SU-DHL-6 (cell line): ENCODE data around the gene CSNK1G2.

Source experiments
- H2AFZ ChIP-seq: fragments of 200-600 bp; sonication (generic); 2 replicates; pipeline ENCODE4 v1.6.1; 2014; ENCODE audit warnings: low read depth, mild to moderate bottlenecking, moderate library complexity, mixed read lengths, antibody characterized with exemption, low read length; ENCODE audit not compliant: severe bottlenecking
- H3F3A ChIP-seq: fragments of 200-600 bp; shearing (Covaris generic); 2 replicates; pipeline ENCODE4 v1.6.0; 2016; ENCODE audit warnings: antibody characterized with exemption, mild to moderate bottlenecking; ENCODE audit not compliant: insufficient read depth
- H3K27ac ChIP-seq: fragments of 200-600 bp; sonication (generic); 2 replicates; pipeline ENCODE4 v1.5.1; 2016; ENCODE audit warnings: low read depth, mild to moderate bottlenecking, low read length, moderate library complexity, mixed read lengths
- H3K27me3 ChIP-seq: fragments of 200-600 bp; sonication (generic), shearing (Covaris generic); 2 replicates; pipeline ENCODE4 v1.6.0; 2014; ENCODE audit warnings: mild to moderate bottlenecking, low read length
- H3K36me3 ChIP-seq: fragments of 200-600 bp; sonication (generic); 2 replicates; pipeline ENCODE4 v1.6.1; 2014; ENCODE audit warnings: mild to moderate bottlenecking, low read length, mixed read lengths
- H3K4me2 ChIP-seq: fragments of 300-600, 200-600 bp; shearing (Covaris generic), sonication (generic); 2 replicates; pipeline ENCODE4 v1.6.0; 2014; ENCODE audit warnings: low read length, low read depth, mild to moderate bottlenecking; ENCODE audit not compliant: poor library complexity, severe bottlenecking
- H3K4me3 ChIP-seq: fragments of 200-600 bp; sonication (generic); 2 replicates; pipeline ENCODE4 v1.5.1; 2014; ENCODE audit warnings: antibody characterized with exemption, low read length, mild to moderate bottlenecking, mixed read lengths; ENCODE audit not compliant: insufficient read depth, poor library complexity, severe bottlenecking
- H3K79me2 ChIP-seq: fragments of 200-600 bp; sonication (generic); 2 replicates; pipeline ENCODE4 v1.6.1; 2014; ENCODE audit warnings: mild to moderate bottlenecking, low read length, moderate library complexity; ENCODE audit not compliant: insufficient read depth
- H3K9ac ChIP-seq: fragments of 200-600 bp; sonication (generic); 2 replicates; pipeline ENCODE4 v1.7.0; 2014; ENCODE audit warnings: mild to moderate bottlenecking, low read length
- H3K9me2 ChIP-seq: fragments of 200-600 bp; sonication (generic); replicated peaks from 2 replicates; pipeline ENCODE4 v1.6.1; 2014; ENCODE audit warnings: low read length; ENCODE audit not compliant: insufficient read depth
- H3K9me3 ChIP-seq: fragments of 200-600 bp; sonication (generic); 2 replicates; pipeline ENCODE4 v1.6.1; 2014; ENCODE audit warnings: low read length, mixed read lengths; ENCODE audit not compliant: insufficient read depth
- H4K20me1 ChIP-seq: fragments of 200-600 bp; sonication (generic); 2 replicates; pipeline ENCODE4 v1.6.1; 2014; ENCODE audit warnings: low read depth, mild to moderate bottlenecking, antibody characterized with exemption, low read length, moderate library complexity, mixed read lengths
- EZH2phosphoT487 ChIP-seq: fragments of 200-600 bp; sonication (generic), shearing (Covaris generic); conservative IDR thresholded peaks from 2 replicates; pipeline ENCODE4 v1.6.1; 2018; ENCODE audit warnings: mild to moderate bottlenecking, antibody characterized with exemption, low read length, moderate library complexity, mixed read lengths
- TF ChIP-seq, protein P1 (sequence below): fragments of 200-600 bp; sonication (generic); IDR thresholded peaks from one replicate; pipeline ENCODE4 v1.5.1; 2017; ENCODE audit warnings: antibody characterized with exemption, mild to moderate bottlenecking, low read length, moderate library complexity; ENCODE audit not compliant: insufficient read depth, poor library complexity, severe bottlenecking

CSNK1G2 gene

DNA sequence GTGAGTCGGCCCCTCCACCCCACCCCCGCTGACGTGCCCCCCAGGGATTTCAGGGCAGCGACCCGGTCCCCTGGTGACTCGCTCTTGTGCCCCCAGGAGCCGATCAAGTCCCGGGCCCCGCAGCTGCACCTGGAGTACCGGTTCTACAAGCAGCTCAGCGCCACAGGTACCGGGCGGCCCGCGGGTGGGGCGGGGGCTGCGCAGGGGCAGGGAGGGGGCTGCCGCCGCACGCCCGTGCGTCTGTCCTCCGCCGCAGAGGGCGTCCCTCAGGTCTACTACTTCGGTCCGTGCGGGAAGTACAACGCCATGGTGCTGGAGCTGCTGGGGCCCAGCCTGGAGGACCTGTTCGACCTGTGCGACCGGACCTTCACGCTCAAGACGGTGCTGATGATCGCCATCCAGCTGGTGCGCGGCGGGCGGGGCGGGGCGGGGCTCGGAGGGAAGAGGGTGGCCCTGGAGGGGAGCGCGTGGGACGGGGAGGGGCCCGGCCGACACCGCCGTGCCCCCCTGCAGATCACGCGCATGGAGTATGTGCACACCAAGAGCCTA is 37.4 kb downstream of the CSNK1G2 start:
- Histone ChIP-seq H3K9ac (no peak overlapping the region), H3K9me3 (no peaks in the 10 kb centered on the region), H3K27ac (no peak overlapping the region), H3K27me3 (no peaks in the 10 kb centered on the region), H3F3A (no peaks in the 10 kb centered on the region), H3K36me3 (no peaks in the 10 kb centered on the region), H4K20me1 (no peaks in the 10 kb centered on the region), H3K79me2 (no peaks in the 10 kb centered on the region), H3K4me2 (no peak overlapping the region), H3K4me3 (no peak overlapping the region), H3K9me2 (no peaks in the 10 kb centered on the region), H2AFZ (no peak overlapping the region)
- no peak for TF ChIP-seq EZH2phosphoT487
- TF ChIP-seq, protein P1, sequence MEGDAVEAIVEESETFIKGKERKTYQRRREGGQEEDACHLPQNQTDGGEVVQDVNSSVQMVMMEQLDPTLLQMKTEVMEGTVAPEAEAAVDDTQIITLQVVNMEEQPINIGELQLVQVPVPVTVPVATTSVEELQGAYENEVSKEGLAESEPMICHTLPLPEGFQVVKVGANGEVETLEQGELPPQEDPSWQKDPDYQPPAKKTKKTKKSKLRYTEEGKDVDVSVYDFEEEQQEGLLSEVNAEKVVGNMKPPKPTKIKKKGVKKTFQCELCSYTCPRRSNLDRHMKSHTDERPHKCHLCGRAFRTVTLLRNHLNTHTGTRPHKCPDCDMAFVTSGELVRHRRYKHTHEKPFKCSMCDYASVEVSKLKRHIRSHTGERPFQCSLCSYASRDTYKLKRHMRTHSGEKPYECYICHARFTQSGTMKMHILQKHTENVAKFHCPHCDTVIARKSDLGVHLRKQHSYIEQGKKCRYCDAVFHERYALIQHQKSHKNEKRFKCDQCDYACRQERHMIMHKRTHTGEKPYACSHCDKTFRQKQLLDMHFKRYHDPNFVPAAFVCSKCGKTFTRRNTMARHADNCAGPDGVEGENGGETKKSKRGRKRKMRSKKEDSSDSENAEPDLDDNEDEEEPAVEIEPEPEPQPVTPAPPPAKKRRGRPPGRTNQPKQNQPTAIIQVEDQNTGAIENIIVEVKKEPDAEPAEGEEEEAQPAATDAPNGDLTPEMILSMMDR = no peak

DNA sequence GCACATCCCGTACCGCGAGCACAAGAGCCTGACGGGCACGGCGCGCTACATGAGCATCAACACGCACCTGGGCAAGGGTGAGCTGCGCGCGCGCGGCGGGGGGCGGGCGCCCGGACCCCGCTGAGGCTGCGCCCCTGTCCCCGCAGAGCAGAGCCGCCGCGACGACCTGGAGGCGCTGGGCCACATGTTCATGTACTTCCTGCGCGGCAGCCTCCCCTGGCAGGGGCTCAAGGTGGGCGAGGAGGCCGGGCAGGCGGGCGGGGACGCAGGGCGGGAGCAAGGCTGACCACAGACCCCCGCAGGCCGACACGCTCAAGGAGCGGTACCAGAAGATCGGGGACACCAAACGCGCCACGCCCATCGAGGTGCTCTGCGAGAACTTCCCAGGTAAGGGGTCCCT is 38.0 kb downstream of the CSNK1G2 start:
- Histone ChIP-seq H3K9ac (no peak overlapping the region), H3F3A (no peaks in the 10 kb centered on the region), H3K36me3 (no peaks in the 10 kb centered on the region), H3K4me3 (no peak overlapping the region), H3K27ac (no peak overlapping the region), H3K9me3 (no peaks in the 10 kb centered on the region), H4K20me1 (no peaks in the 10 kb centered on the region), H3K4me2 (no peak overlapping the region), H3K27me3 (no peaks in the 10 kb centered on the region), H3K9me2 (no peaks in the 10 kb centered on the region), H3K79me2 (no peaks in the 10 kb centered on the region), H2AFZ (no peak overlapping the region)
- no peak for TF ChIP-seq EZH2phosphoT487
- TF ChIP-seq, protein P1 = no peak

DNA sequence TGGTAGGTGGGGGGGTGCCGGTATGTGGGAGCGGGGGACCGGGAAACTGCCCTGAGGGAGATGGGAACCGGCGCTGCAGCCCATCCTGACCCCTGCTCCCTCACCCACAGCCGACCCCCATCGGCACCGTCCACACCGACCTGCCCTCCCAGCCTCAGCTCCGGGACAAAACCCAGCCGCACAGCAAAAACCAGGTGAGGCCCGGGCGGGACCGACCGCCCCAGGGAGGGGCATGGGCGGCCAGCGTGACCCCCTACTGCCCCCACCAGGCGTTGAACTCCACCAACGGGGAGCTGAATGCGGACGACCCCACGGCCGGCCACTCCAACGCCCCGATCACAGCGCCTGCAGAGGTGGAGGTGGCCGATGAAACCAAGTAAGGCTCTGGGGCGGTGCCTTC is 38.7 kb downstream of the CSNK1G2 start:
- Histone ChIP-seq H3K27me3 (no peaks in the 10 kb centered on the region), H3K36me3 (no peaks in the 10 kb centered on the region), H3K9me3 (no peaks in the 10 kb centered on the region), H3K4me3 (no peak overlapping the region), H4K20me1 (no peaks in the 10 kb centered on the region), H3K27ac (no peak overlapping the region), H3K79me2 (no peaks in the 10 kb centered on the region), H3K9ac (no peak overlapping the region), H3K4me2 (no peak overlapping the region), H2AFZ (no peak overlapping the region), H3K9me2 (no peaks in the 10 kb centered on the region), H3F3A (no peaks in the 10 kb centered on the region)
- TF ChIP-seq, protein P1 = no peak
- TF ChIP-seq EZH2phosphoT487 = no peak
